Ishikawa (cell line): ENCODE results near the gene CCDC38.

Experiments used
- CEBPB ChIP-seq: IDR thresholded peaks from 2 replicates; pipeline ENCODE4 v1.6.1; 2012
- CREB1 ChIP-seq: IDR thresholded peaks from 2 replicates; pipeline ENCODE4 v1.6.1; 2012; ENCODE audit warnings: low read depth
- EGR1 ChIP-seq: IDR thresholded peaks from 2 replicates; pipeline ENCODE4 v1.6.1; 2012
- EP300 ChIP-seq: IDR thresholded peaks from 2 replicates; pipeline ENCODE4 v1.6.1; 2012; ENCODE audit warnings: borderline replicate concordance
- FOXM1 ChIP-seq: IDR thresholded peaks from 2 replicates; pipeline ENCODE4 v1.6.1; 2012; ENCODE audit warnings: low read depth, borderline replicate concordance
- NFIC ChIP-seq: IDR thresholded peaks from 2 replicates; pipeline ENCODE4 v1.6.1; 2012
- RAD21 ChIP-seq: IDR thresholded peaks from 2 replicates; pipeline ENCODE4 v1.6.1; 2012; ENCODE audit warnings: low read depth
- TAF1 ChIP-seq: IDR thresholded peaks from 2 replicates; pipeline ENCODE4 v1.6.1; 2012; ENCODE audit warnings: low read depth, mild to moderate bottlenecking
- TCF12 ChIP-seq: IDR thresholded peaks from 2 replicates; pipeline ENCODE4 v1.6.1; 2012; ENCODE audit warnings: low read depth
- TEAD4 ChIP-seq: IDR thresholded peaks from 2 replicates; pipeline ENCODE4 v1.6.1; 2012
- YY1 ChIP-seq: IDR thresholded peaks from 2 replicates; pipeline ENCODE4 v1.6.1; 2012; ENCODE audit warnings: low read depth
- TF ChIP-seq, protein P1 (sequence below): IDR thresholded peaks from 2 replicates; pipeline ENCODE4 v1.6.1; 2012; ENCODE audit warnings: low read depth, mild to moderate bottlenecking
- TF ChIP-seq, protein P2 (sequence below): IDR thresholded peaks from 2 replicates; pipeline ENCODE4 v1.6.1; 2012

The CCDC38 gene

DNA sequence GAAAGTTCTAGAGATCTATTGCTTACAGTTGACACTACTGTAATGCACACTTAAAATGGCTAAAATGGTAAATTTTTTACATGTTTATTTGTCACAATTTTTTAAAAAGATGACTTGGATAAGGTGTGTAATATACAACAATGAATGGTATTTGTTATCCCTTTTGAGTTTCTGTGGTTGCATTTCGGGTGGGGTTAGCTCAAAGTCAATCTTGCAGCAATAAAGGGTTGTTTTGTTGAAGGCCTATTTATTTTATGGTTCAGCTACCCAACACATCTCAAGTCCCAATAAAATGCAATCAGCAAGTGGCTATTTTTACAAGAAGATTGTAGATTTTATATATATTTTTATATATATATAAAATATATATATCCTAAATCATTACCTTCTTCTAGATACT lies 61.5 kb downstream of the CCDC38 start:
- TF ChIP-seq, protein P1, sequence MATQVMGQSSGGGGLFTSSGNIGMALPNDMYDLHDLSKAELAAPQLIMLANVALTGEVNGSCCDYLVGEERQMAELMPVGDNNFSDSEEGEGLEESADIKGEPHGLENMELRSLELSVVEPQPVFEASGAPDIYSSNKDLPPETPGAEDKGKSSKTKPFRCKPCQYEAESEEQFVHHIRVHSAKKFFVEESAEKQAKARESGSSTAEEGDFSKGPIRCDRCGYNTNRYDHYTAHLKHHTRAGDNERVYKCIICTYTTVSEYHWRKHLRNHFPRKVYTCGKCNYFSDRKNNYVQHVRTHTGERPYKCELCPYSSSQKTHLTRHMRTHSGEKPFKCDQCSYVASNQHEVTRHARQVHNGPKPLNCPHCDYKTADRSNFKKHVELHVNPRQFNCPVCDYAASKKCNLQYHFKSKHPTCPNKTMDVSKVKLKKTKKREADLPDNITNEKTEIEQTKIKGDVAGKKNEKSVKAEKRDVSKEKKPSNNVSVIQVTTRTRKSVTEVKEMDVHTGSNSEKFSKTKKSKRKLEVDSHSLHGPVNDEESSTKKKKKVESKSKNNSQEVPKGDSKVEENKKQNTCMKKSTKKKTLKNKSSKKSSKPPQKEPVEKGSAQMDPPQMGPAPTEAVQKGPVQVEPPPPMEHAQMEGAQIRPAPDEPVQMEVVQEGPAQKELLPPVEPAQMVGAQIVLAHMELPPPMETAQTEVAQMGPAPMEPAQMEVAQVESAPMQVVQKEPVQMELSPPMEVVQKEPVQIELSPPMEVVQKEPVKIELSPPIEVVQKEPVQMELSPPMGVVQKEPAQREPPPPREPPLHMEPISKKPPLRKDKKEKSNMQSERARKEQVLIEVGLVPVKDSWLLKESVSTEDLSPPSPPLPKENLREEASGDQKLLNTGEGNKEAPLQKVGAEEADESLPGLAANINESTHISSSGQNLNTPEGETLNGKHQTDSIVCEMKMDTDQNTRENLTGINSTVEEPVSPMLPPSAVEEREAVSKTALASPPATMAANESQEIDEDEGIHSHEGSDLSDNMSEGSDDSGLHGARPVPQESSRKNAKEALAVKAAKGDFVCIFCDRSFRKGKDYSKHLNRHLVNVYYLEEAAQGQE: no peak

DNA sequence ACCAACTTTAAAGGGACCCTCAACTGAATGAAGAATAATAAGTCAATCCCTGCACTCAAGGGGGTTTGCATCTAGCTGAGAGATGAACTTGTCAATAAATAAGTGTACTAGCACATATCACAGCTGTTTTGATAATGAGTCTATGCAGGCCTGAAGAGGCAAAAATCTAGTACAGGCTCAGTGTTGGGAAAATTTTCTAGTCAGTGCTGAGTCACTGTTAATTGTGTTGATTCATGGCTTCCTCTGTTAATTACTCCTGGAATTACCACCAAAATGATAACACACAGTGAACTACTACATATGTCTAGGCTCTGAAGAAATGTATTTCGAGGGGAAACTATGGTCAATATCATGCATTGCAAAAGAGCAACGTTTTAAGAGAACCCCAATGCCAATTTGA lies 64.8 kb downstream of the CCDC38 start:
- TF ChIP-seq NFIC: no peak
- TF ChIP-seq, protein P2, sequence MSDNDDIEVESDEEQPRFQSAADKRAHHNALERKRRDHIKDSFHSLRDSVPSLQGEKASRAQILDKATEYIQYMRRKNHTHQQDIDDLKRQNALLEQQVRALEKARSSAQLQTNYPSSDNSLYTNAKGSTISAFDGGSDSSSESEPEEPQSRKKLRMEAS: no peak
- no peak for TF ChIP-seq RAD21
- no peak for TF ChIP-seq EP300
- TF ChIP-seq TCF12: no peak
- TF ChIP-seq TAF1: no peak
- TF ChIP-seq EGR1: no peak
- no peak for TF ChIP-seq CEBPB
- TF ChIP-seq CREB1: no peak
- TF ChIP-seq FOXM1: no peak
- TF ChIP-seq YY1: no peak
- TF ChIP-seq, protein P1: no peak

GRCh38 chr12:95874452-95874851 lies 68.0 kb downstream of the CCDC38 start:
- TF ChIP-seq TCF12 (no peak), NFIC (no peak), TEAD4 (no peak)
- TF ChIP-seq, protein P2: no peak
- TF ChIP-seq, protein P1: no peak

GRCh38 chr12:95870897-95871296 lies 71.5 kb downstream of the CCDC38 start:
- TF ChIP-seq EP300: no peak

- TF ChIP-seq NFIC (no peak), EGR1 (no peak), CREB1 (no peak), EP300 (no peak), CEBPB (no peak), TCF12 (no peak), TEAD4 (no peak), YY1 (no peak), RAD21 (no peak), FOXM1 (no peak)
- TF ChIP-seq, protein P2: no peak
- TF ChIP-seq, protein P1: no peak
Measured at GRCh38 chr12:95863337-95863736, 79.1 kb downstream of the CCDC38 start.
